Neural cell (in vitro differentiated cells): ENCODE measurements around the gene SPTY2D1. TPM values are rescaled to one million over a fixed set of nuclear protein-coding genes. Genes with fewer than 3 reads are reported as not detected.

Experiments
- H2AFZ ChIP-seq: fragments of 200-600, 300-800 bp; sonication (generic), shearing (Covaris generic); 2 replicates; pipeline ENCODE4 v1.6.0; 2014; ENCODE audit warnings: low read depth, mild to moderate bottlenecking, antibody characterized with exemption, low read length, moderate library complexity
- H3F3A ChIP-seq: fragments of 200-600 bp; shearing (Covaris generic); 2 replicates; pipeline ENCODE4 v1.6.1; 2016; ENCODE audit warnings: mild to moderate bottlenecking, moderate library complexity, mixed read lengths, antibody characterized with exemption, low read length; ENCODE audit not compliant: insufficient read depth, poor library complexity, severe bottlenecking
- H3K27ac ChIP-seq: fragments of 200-600, 300-800 bp; sonication (generic), shearing (Covaris generic); 2 replicates; pipeline ENCODE4 v1.5.1; 2014; ENCODE audit warnings: mild to moderate bottlenecking, low read length, moderate library complexity
- H3K27me3 ChIP-seq: fragments of 300-800, 200-600 bp; sonication (generic), shearing (Covaris generic); 2 replicates; pipeline ENCODE4 v1.6.0; 2014; ENCODE audit warnings: mild to moderate bottlenecking, low read depth, low read length, moderate library complexity; ENCODE audit not compliant: insufficient read depth
- H3K36me3 ChIP-seq: fragments of 300-800, 200-600 bp; sonication (generic), shearing (Covaris generic); 2 replicates; pipeline ENCODE4 v1.5.1; 2014; ENCODE audit warnings: mild to moderate bottlenecking, antibody characterized with exemption, low read length, moderate library complexity; ENCODE audit not compliant: insufficient read depth
- H3K4me2 ChIP-seq: fragments of 300-800, 200-600 bp; sonication (generic), shearing (Covaris generic); 2 replicates; pipeline ENCODE4 v1.6.0; 2014; ENCODE audit warnings: mild to moderate bottlenecking, low read length
- H3K4me3 ChIP-seq: fragments of 300-800, 200-600 bp; sonication (generic), shearing (Covaris generic); 2 replicates; pipeline ENCODE4 v1.5.1; 2014; ENCODE audit warnings: mild to moderate bottlenecking, low read length, moderate library complexity
- H3K79me2 ChIP-seq: fragments of 200-600 bp; shearing (Covaris generic); replicated peaks from 2 replicates; pipeline ENCODE4 v1.6.0; 2014; ENCODE audit warnings: mild to moderate bottlenecking, low read length, moderate library complexity; ENCODE audit not compliant: insufficient read depth
- H3K9ac ChIP-seq: fragments of 300-800, 200-600 bp; sonication (generic), shearing (Covaris generic); 2 replicates; pipeline ENCODE4 v1.6.1; 2016; ENCODE audit warnings: mild to moderate bottlenecking, low read length, mixed read lengths
- H3K9me2 ChIP-seq: fragments of 200-600 bp; shearing (Covaris generic); 2 replicates; pipeline ENCODE4 v1.6.1; 2016; ENCODE audit warnings: mild to moderate bottlenecking, low read length, mixed read lengths; ENCODE audit not compliant: insufficient read depth
- H3K9me3 ChIP-seq: fragments of 200-600, 300-800 bp; sonication (generic), shearing (Covaris generic); 2 replicates; pipeline ENCODE4 v1.6.1; 2016; ENCODE audit warnings: mild to moderate bottlenecking, mixed run types, low read length, moderate library complexity, mixed read lengths
- H4K20me1 ChIP-seq: fragments of 200-600 bp; shearing (Covaris generic); 2 replicates; pipeline ENCODE4 v1.6.1; 2016; ENCODE audit warnings: mild to moderate bottlenecking, mixed run types; ENCODE audit not compliant: insufficient read depth
- CTCF ChIP-seq: fragments of 450-650 bp; IDR thresholded peaks from 2 replicates; pipeline ENCODE4 v1.5.1; 2014; ENCODE audit warnings: antibody characterized with exemption, mild to moderate bottlenecking, moderate library complexity; ENCODE audit not compliant: poor library complexity, severe bottlenecking
- EP300 ChIP-seq: fragments of 450-650 bp; conservative IDR thresholded peaks from 2 replicates; pipeline ENCODE4 v1.6.1; 2014; ENCODE audit warnings: antibody characterized with exemption, mild to moderate bottlenecking, moderate library complexity; ENCODE audit not compliant: poor library complexity, severe bottlenecking
- EZH2 ChIP-seq: fragments of 200-600, 300-800 bp; shearing (Covaris generic), sonication (generic); IDR thresholded peaks from 2 replicates; pipeline ENCODE4 v1.6.1; 2014; ENCODE audit warnings: antibody characterized with exemption, low read length, borderline replicate concordance, mild to moderate bottlenecking; ENCODE audit not compliant: insufficient read depth, poor library complexity, severe bottlenecking
- MXI1 ChIP-seq: fragments of 450-650 bp; conservative IDR thresholded peaks from 2 replicates; pipeline ENCODE4 v1.6.1; 2014; ENCODE audit warnings: antibody characterized with exemption, mild to moderate bottlenecking; ENCODE audit not compliant: poor library complexity, severe bottlenecking
- POLR2AphosphoS5 ChIP-seq: IDR thresholded peaks from 2 replicates; pipeline ENCODE4 v1.6.1; 2012
- RAD21 ChIP-seq: fragments of 450-650 bp; conservative IDR thresholded peaks from 2 replicates; pipeline ENCODE4 v1.6.1; 2014; ENCODE audit warnings: antibody characterized with exemption, mild to moderate bottlenecking, moderate library complexity
- REST ChIP-seq: IDR thresholded peaks from 2 replicates; pipeline ENCODE4 v1.6.1; 2012; ENCODE audit warnings: borderline replicate concordance
- SMC3 ChIP-seq: fragments of 450-650 bp; conservative IDR thresholded peaks from 2 replicates; pipeline ENCODE4 v1.6.1; 2014; ENCODE audit warnings: antibody characterized with exemption, mild to moderate bottlenecking, moderate library complexity; ENCODE audit not compliant: poor library complexity
- TAF1 ChIP-seq: IDR thresholded peaks from 2 replicates; pipeline ENCODE4 v1.6.1; 2012; ENCODE audit warnings: low read depth
- polyA plus RNA-seq: library from polyadenylated mRNA; depleted of rRNA; stranded (reverse); fragments of >200 nt; gene quantifications from 2 replicates; pipeline ENCODE4 v1.2.3, GENCODE V29; 2014

Gene SPTY2D1
- polyA plus RNA-seq, 1 donor from 2014 or later, result 5.9 TPM

GRCh38 chr11:18588297-18589252, 45.6 kb downstream of the SPTY2D1 start, which contains the start of gene UEVLD (continued):
- TF ChIP-seq CTCF (no peak), TAF1 (no peak)

- Histone ChIP-seq H4K20me1 (no peaks in the 10 kb centered on the region), H3K9me3 (no peaks in the 10 kb centered on the region), H3K27me3 (no peaks in the 10 kb centered on the region), H3F3A (no peaks in the 10 kb centered on the region), H2AFZ (no peak overlapping the region), H3K36me3 (no peaks in the 10 kb centered on the region), H3K79me2 (no peaks in the 10 kb centered on the region), H3K4me2 (no peak overlapping the region), H3K4me3 (no peak overlapping the region), H3K9ac (no peak overlapping the region), H3K9me2 (no peaks in the 10 kb centered on the region), H3K27ac (no peak overlapping the region)
- TF ChIP-seq RAD21, result no peak
- TF ChIP-seq MXI1, result no peak
- TF ChIP-seq EP300, result no peak
- no peak for TF ChIP-seq REST
- no peak for TF ChIP-seq CTCF
These were observed 52.3 kb downstream of the SPTY2D1 start for GRCh38 chr11:18581825-18582224.

- H3K79me2 ChIP-seq, result no peaks in the 10 kb centered on the region
- no peak overlapping the region for H3K27ac ChIP-seq
- H3K9me2 ChIP-seq, result no peaks in the 10 kb centered on the region
- no peak overlapping the region for H2AFZ ChIP-seq
- H3K27me3 ChIP-seq, result no peaks in the 10 kb centered on the region
- H3K36me3 ChIP-seq, result no peaks in the 10 kb centered on the region
- H3K4me2 ChIP-seq, result no peak overlapping the region
- H3K9me3 ChIP-seq, result no peaks in the 10 kb centered on the region
- no peak overlapping the region for H3K9ac ChIP-seq
- no peaks in the 10 kb centered on the region for H4K20me1 ChIP-seq
- no peak overlapping the region for H3K4me3 ChIP-seq
- H3F3A ChIP-seq, result no peaks in the 10 kb centered on the region
- no peak for TF ChIP-seq SMC3
- TF ChIP-seq POLR2AphosphoS5, result no peak
- no peak for TF ChIP-seq EZH2
- no peak for TF ChIP-seq EP300
- TF ChIP-seq MXI1, result no peak
- TF ChIP-seq TAF1, result no peak
- TF ChIP-seq REST, result no peak
These were observed 53.9 kb downstream of the SPTY2D1 start for GRCh38 chr11:18580113-18580766.
